BLaER1 (cell line): ENCODE data around the gene UCN2.

Experiments
- H3K27ac ChIP-seq: shearing (Covaris generic); formaldehyde crosslinking; 2 replicates; pipeline ENCODE4 v1.8.1; 2022
- H3K27me3 ChIP-seq: shearing (Covaris generic); formaldehyde crosslinking; 2 replicates; pipeline ENCODE4 v1.8.1; 2022
- H3K36me3 ChIP-seq: shearing (Covaris generic); formaldehyde crosslinking; 2 replicates; pipeline ENCODE4 v1.8.1; 2022
- H3K4me1 ChIP-seq: shearing (Covaris generic); formaldehyde crosslinking; 2 replicates; pipeline ENCODE4 v1.8.1; 2022
- H3K4me2 ChIP-seq: shearing (Covaris generic); formaldehyde crosslinking; 2 replicates; pipeline ENCODE4 v1.8.1; 2022
- H3K4me3 ChIP-seq: shearing (Covaris generic); formaldehyde crosslinking; 2 replicates; pipeline ENCODE4 v1.8.1; 2022
- H3K9ac ChIP-seq: shearing (Covaris generic); formaldehyde crosslinking; 2 replicates; pipeline ENCODE4 v1.8.1; 2022
- H3K9me3 ChIP-seq: shearing (Covaris generic); formaldehyde crosslinking; 2 replicates; pipeline ENCODE4 v1.8.1; 2022
- H4K20me1 ChIP-seq: shearing (Covaris generic); formaldehyde crosslinking; 2 replicates; pipeline ENCODE4 v1.8.1; 2022
- Cebpa-rat ChIP-seq: shearing (Covaris generic); IDR thresholded peaks from 2 replicates; pipeline ENCODE4 v1.8.1; 2022

Gene UCN2

GRCh38 chr3:48598323-48599076, 34.9 kb upstream of the UCN2 start:
- H3K4me1 ChIP-seq, result peaks cover 31% of the 10 kb centered on the region
- H3K36me3 ChIP-seq, result peaks cover 70% of the 10 kb centered on the region
- H3K9ac ChIP-seq, result peak overlapping the region; percentile 58; the same call in 1 of the 2 replicates
- peaks cover 36% of the 10 kb centered on the region for H3K27me3 ChIP-seq
- peak overlapping the region; percentile 46 for H3K27ac ChIP-seq
- H4K20me1 ChIP-seq, result peaks cover 92% of the 10 kb centered on the region
- no peak overlapping the region for H3K4me3 ChIP-seq
- peak overlapping the region; percentile 75 for H3K4me2 ChIP-seq
- no peaks in the 10 kb centered on the region for H3K9me3 ChIP-seq
- TF ChIP-seq Cebpa-rat, result no peak

- Histone ChIP-seq H3K27ac (0 out of 2 replicates have a peak overlapping the region, but pooled peaks have one; percentile 46), H3K4me2 (no peak overlapping the region), H3K27me3 (peaks cover 46% of the 10 kb centered on the region), H3K9ac (no peak overlapping the region), H3K9me3 (no peaks in the 10 kb centered on the region), H4K20me1 (peaks cover 88% of the 10 kb centered on the region), H3K36me3 (peaks cover 59% of the 10 kb centered on the region), H3K4me1 (peaks cover 31% of the 10 kb centered on the region), H3K4me3 (no peak overlapping the region)
- TF ChIP-seq Cebpa-rat, result no peak
Measured at GRCh38 chr3:48597408-48597800, 33.8 kb upstream of the UCN2 start.

- Histone ChIP-seq H3K27ac (no peak overlapping the region), H3K4me3 (no peak overlapping the region), H3K9ac (no peak overlapping the region), H3K27me3 (peaks cover 52% of the 10 kb centered on the region), H3K4me1 (peaks cover 31% of the 10 kb centered on the region), H3K36me3 (peaks cover 53% of the 10 kb centered on the region), H3K4me2 (no peak overlapping the region), H3K9me3 (no peaks in the 10 kb centered on the region), H4K20me1 (peaks cover 84% of the 10 kb centered on the region)
- TF ChIP-seq Cebpa-rat, result no peak
Measured at GRCh38 chr3:48596676-48597407, 33.3 kb upstream of the UCN2 start.

GRCh38 chr3:48596157-48596556, 32.6 kb upstream of the UCN2 start:
- Histone ChIP-seq H4K20me1 (peaks cover 77% of the 10 kb centered on the region), H3K9ac (no peak overlapping the region), H3K36me3 (peaks cover 46% of the 10 kb centered on the region), H3K4me1 (peaks cover 31% of the 10 kb centered on the region), H3K4me2 (no peak overlapping the region), H3K27ac (no peak overlapping the region), H3K9me3 (no peaks in the 10 kb centered on the region), H3K4me3 (no peak overlapping the region), H3K27me3 (peaks cover 58% of the 10 kb centered on the region)
- no peak for TF ChIP-seq Cebpa-rat

- no peaks in the 10 kb centered on the region for H3K9me3 ChIP-seq
- peaks cover 72% of the 10 kb centered on the region for H4K20me1 ChIP-seq
- no peak overlapping the region for H3K9ac ChIP-seq
- H3K4me3 ChIP-seq, result no peak overlapping the region
- no peak overlapping the region for H3K4me2 ChIP-seq
- H3K27ac ChIP-seq, result no peak overlapping the region
- peaks cover 58% of the 10 kb centered on the region for H3K27me3 ChIP-seq
- peaks cover 31% of the 10 kb centered on the region for H3K4me1 ChIP-seq
- no peak for TF ChIP-seq Cebpa-rat
- H3K36me3 ChIP-seq, result peaks cover 41% of the 10 kb centered on the region
Measured at GRCh38 chr3:48595526-48596121, 32.0 kb upstream of the UCN2 start.

- no peak within 1 kb of the TSS for H3K27ac ChIP-seq
- TF ChIP-seq Cebpa-rat, result no peak
- H3K9me3 ChIP-seq, result no peaks in the 10 kb centered on the region
- no peak within 1 kb of the TSS for H3K9ac ChIP-seq
- peaks cover 63% of the 10 kb centered on the region for H3K27me3 ChIP-seq
- peaks cover 36% of the 10 kb centered on the region for H3K36me3 ChIP-seq
- H3K4me1 ChIP-seq, result peaks cover 29% of the 10 kb centered on the region
- H3K4me2 ChIP-seq, result peak within 1 kb of the TSS; percentile 25; the same call in 1 of the 2 replicates
- peaks cover 66% of the 10 kb centered on the region for H4K20me1 ChIP-seq
- no peak within 1 kb of the TSS for H3K4me3 ChIP-seq
Measured at GRCh38 chr3:48595075-48595525, 31.5 kb upstream of the UCN2 start, which contains the start of gene COL7A1. Gene COL7A1 (minus strand): TSS chr3:48595329. CDS start chr3:48595159, 170 bp downstream.

- no peaks in the 10 kb centered on the region for H3K9me3 ChIP-seq
- no peak overlapping the region for H3K27ac ChIP-seq
- peak overlapping the region; percentile 25; the same call in 1 of the 2 replicates for H3K4me2 ChIP-seq
- H3K27me3 ChIP-seq, result peaks cover 67% of the 10 kb centered on the region
- peaks cover 61% of the 10 kb centered on the region for H4K20me1 ChIP-seq
- peaks cover 24% of the 10 kb centered on the region for H3K4me1 ChIP-seq
- no peak for TF ChIP-seq Cebpa-rat
- H3K36me3 ChIP-seq, result peaks cover 30% of the 10 kb centered on the region
- no peak overlapping the region for H3K9ac ChIP-seq
- H3K4me3 ChIP-seq, result no peak overlapping the region
Measured at GRCh38 chr3:48594417-48595049, 31.0 kb upstream of the UCN2 start.

- no peak overlapping the region for H3K9ac ChIP-seq
Measured at GRCh38 chr3:48593337-48593736, 29.8 kb upstream of the UCN2 start.

GRCh38 chr3:48592519-48593087, 29.0 kb upstream of the UCN2 start:
- Histone ChIP-seq H3K4me3 (no peak overlapping the region), H3K36me3 (peaks cover 11% of the 10 kb centered on the region), H3K4me1 (peaks cover 4% of the 10 kb centered on the region; the same call in 1 of the 2 replicates), H3K27me3 (peaks cover 67% of the 10 kb centered on the region), H4K20me1 (peaks cover 41% of the 10 kb centered on the region), H3K9ac (no peak overlapping the region), H3K27ac (no peak overlapping the region), H3K4me2 (no peak overlapping the region), H3K9me3 (no peaks in the 10 kb centered on the region)
- no peak for TF ChIP-seq Cebpa-rat

More at GRCh38 chr3:48593337-48593736, 29.8 kb upstream of the UCN2 start:
- peaks cover 67% of the 10 kb centered on the region for H3K27me3 ChIP-seq
- no peaks in the 10 kb centered on the region for H3K9me3 ChIP-seq
- H3K4me1 ChIP-seq, result peaks cover 12% of the 10 kb centered on the region
- no peak overlapping the region for H3K4me2 ChIP-seq
- no peak for TF ChIP-seq Cebpa-rat
- H3K27ac ChIP-seq, result no peak overlapping the region
- peaks cover 18% of the 10 kb centered on the region for H3K36me3 ChIP-seq
- peaks cover 49% of the 10 kb centered on the region for H4K20me1 ChIP-seq
- no peak overlapping the region for H3K4me3 ChIP-seq
